Mucosa of rectum (tissue), 2 donors: ENCODE results near the gene VAMP5.
A peak's percentile ranks its signal among the peaks of the same experiment; 100 is the strongest.

ENCODE experiments used
- H3K27ac ChIP-seq, 2 donors: one replicate each; pipeline ENCODE4 v1.7.0; 2013; ENCODE audit warnings: inconsistent platforms in 2 of 2, low read depth in 2 of 2, low read length in 2 of 2
- H3K27me3 ChIP-seq, 2 donors: one replicate each; pipeline ENCODE4 v1.7.0; 2013; ENCODE audit warnings: low read length in 2 of 2; ENCODE audit not compliant: control insufficient read depth in 2 of 2, insufficient read depth in 2 of 2
- H3K36me3 ChIP-seq, 2 donors: one replicate each; pipeline ENCODE4 v1.7.0; 2013; ENCODE audit warnings: low read length in 2 of 2; ENCODE audit not compliant: control insufficient read depth in 2 of 2, insufficient read depth in 2 of 2
- H3K4me1 ChIP-seq, 2 donors: one replicate each; pipeline ENCODE4 v1.7.0; 2013; ENCODE audit warnings: low read length in 2 of 2, mild to moderate bottlenecking in 1 of 2; ENCODE audit not compliant: control insufficient read depth in 2 of 2, insufficient read depth in 2 of 2
- H3K4me3 ChIP-seq, 2 donors: one replicate each; pipeline ENCODE4 v1.7.0; 2013; ENCODE audit warnings: low read length in 2 of 2
- H3K9ac ChIP-seq, 2 donors: one replicate each; pipeline ENCODE4 v1.7.0; 2013; ENCODE audit warnings: low read length in 2 of 2, low read depth in 1 of 2, mild to moderate bottlenecking in 1 of 2
- H3K9me3 ChIP-seq, 2 donors: one replicate each; pipeline ENCODE4 v1.7.0; 2013; ENCODE audit warnings: low read length in 2 of 2; ENCODE audit not compliant: control insufficient read depth in 2 of 2
- donor health status: healthy.
- donor health status: Normal muscosa, but diverticular disease.

The VAMP5 gene

GRCh38 chr2:85584354-85584856, at the start of gene VAMP5:
Gene VAMP5, plus strand, starts transcription at chr2:85584431. Its CDS starts 60 bp downstream, at chr2:85584491.
- Histone ChIP-seq H3K4me3 (peak within 1 kb of the TSS; percentile 67), H3K27ac (peak within 1 kb of the TSS; percentile 79 to 84), H3K9ac (peak within 1 kb of the TSS; percentile 42 to 55), H3K4me1 (peaks cover 25% of the 10 kb centered on the region in 2 donors), H3K27me3 (no peaks in the 10 kb centered on the region), H3K9me3 (no peaks in the 10 kb centered on the region), H3K36me3 (peaks cover 19 to 21% of the 10 kb centered on the region in 2 donors)

- H3K27ac ChIP-seq, result peak overlapping the region in 1 of 2 donors; percentile 6
- no peaks in the 10 kb centered on the region for H3K9me3 ChIP-seq
- peaks cover 8 to 18% of the 10 kb centered on the region in 2 donors for H3K4me1 ChIP-seq
- no peak overlapping the region for H3K4me3 ChIP-seq
- H3K27me3 ChIP-seq, result no peaks in the 10 kb centered on the region
- H3K36me3 ChIP-seq, result no peaks in the 10 kb centered on the region
- no peak overlapping the region for H3K9ac ChIP-seq
These were observed 49.4 kb upstream of the VAMP5 start for GRCh38 chr2:85534881-85535280.

DNA sequence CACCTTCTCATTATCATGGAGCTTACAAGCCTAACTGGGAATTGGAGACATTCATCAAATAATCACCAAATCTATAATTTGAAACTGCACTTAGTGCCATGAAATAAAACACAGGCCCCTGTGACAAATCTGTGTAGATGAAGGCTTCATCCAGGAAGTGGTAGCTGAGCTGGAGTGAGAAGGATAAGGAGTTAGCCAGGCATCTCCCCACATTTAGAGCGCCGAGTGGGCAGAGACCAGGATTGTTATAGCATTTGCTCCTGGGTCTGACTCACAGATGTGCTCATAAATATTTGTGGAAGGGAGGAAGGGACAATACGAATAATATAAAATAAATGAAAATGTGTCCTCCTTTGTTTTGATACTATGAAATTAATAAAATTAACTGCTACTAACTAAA, 47.8 kb upstream of the VAMP5 start:
- Histone ChIP-seq H3K36me3 (peaks cover 4 to 6% of the 10 kb centered on the region in 2 donors), H3K27me3 (no peaks in the 10 kb centered on the region), H3K4me3 (no peak overlapping the region), H3K9me3 (no peaks in the 10 kb centered on the region), H3K9ac (no peak overlapping the region), H3K4me1 (peaks cover 23 to 25% of the 10 kb centered on the region in 2 donors), H3K27ac (peak overlapping the region in 1 of 2 donors; percentile 18)

DNA sequence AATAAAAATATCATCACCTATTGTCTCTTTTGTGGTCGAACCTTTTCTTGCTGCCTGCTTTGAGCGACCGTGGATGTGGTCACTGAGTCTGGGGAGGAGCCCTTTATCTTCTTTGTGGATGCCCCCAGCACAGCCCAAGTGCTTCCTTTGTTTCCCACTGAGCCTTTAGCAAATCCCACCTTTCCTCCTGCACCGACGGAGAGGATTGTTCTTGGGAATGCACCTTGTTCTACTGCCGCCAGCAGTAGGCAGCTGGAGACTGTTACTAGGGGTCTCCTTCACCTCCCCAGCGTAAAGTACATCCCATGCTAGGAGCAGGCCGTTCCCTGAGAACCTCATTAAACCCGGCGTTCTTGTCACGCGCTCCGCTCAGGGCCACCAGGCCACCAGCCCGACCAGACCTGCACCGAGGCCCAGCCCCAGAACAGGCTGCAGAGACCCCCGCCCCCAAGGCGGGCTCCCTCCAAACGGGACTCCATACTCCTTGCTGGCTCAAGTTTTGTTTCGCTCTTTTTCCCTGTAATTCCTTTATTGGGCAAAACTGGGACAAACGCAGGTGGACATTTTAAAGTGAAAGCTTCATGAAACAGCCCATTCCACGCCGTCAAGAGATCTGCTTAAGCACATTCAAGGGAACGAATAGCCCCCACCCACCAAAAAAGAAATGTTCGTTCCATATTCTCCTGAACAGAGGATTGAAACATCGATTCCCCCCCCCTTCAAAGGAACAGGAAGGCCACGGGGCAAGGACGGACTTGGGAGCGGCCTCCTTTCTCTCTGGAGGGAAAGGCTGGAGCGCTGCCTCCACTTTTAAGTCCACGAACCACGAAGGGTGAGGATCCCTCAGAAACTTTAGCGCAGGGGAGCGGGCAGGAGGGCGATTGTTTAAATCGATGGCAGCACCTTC, 46.4 kb upstream of the VAMP5 start:
- Histone ChIP-seq H3K4me3 (peak overlapping the region; percentile 92 to 99), H3K27me3 (no peaks in the 10 kb centered on the region), H3K27ac (peak overlapping the region; percentile 98 to 99), H3K9me3 (no peaks in the 10 kb centered on the region), H3K36me3 (peaks cover 17 to 20% of the 10 kb centered on the region in 2 donors), H3K9ac (peak overlapping the region; percentile 96 to 98), H3K4me1 (peaks cover 33% of the 10 kb centered on the region in 2 donors)

DNA sequence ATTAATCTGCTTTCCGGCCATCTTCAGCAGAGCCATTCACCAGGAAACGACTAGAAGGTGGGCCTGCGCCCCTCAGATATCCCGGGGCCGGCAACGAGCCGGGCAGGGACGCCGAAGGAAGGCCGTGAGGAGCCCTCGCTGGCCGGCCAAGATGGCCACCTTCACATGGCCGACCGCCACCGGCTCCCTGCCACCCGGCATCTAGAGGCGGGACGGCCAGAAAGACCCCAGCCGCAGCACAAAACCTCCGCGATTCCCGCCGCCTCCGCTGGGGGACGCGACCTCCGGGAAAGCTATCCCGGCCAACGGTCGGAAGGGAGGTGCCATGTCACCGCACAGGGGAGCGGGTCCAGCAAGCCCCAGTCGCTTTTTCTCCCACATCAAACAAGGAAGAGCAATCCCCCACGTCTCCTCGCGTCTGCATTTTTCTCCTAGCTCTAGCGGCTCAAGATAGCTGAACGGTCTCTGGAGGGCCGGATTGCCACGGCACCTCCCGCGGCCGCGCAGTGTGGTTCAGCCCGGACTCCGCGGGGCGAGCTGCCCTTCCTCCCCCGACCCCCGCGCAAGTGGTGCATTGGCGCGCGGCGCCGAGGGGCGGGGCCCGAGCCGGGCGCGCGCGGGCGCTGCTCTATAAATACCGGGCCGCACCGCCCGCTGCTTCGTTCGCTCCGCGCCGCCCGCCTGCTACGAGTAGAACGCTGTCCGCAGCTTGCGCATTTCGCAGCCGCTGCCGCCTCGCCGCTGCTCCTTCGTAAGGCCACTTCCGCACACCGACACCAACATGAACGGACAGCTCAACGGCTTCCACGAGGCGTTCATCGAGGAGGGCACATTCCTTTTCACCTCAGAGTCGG, 45.5 kb upstream of the VAMP5 start, which contains the start of gene MAT2A:
TSS of gene MAT2A (plus strand) at position 662 of the 854 bp plus-strand sequence. CDS start at position 782, 120 bp downstream.
- peak within 1 kb of the TSS; percentile 92 to 99 for H3K4me3 ChIP-seq
- peaks cover 33 to 36% of the 10 kb centered on the region in 2 donors for H3K4me1 ChIP-seq
- H3K27ac ChIP-seq, result peak within 1 kb of the TSS; percentile 98 to 99
- peaks cover 26 to 29% of the 10 kb centered on the region in 2 donors for H3K36me3 ChIP-seq
- H3K27me3 ChIP-seq, result no peaks in the 10 kb centered on the region
- H3K9ac ChIP-seq, result peak within 1 kb of the TSS; percentile 96 to 98
- no peaks in the 10 kb centered on the region for H3K9me3 ChIP-seq

DNA sequence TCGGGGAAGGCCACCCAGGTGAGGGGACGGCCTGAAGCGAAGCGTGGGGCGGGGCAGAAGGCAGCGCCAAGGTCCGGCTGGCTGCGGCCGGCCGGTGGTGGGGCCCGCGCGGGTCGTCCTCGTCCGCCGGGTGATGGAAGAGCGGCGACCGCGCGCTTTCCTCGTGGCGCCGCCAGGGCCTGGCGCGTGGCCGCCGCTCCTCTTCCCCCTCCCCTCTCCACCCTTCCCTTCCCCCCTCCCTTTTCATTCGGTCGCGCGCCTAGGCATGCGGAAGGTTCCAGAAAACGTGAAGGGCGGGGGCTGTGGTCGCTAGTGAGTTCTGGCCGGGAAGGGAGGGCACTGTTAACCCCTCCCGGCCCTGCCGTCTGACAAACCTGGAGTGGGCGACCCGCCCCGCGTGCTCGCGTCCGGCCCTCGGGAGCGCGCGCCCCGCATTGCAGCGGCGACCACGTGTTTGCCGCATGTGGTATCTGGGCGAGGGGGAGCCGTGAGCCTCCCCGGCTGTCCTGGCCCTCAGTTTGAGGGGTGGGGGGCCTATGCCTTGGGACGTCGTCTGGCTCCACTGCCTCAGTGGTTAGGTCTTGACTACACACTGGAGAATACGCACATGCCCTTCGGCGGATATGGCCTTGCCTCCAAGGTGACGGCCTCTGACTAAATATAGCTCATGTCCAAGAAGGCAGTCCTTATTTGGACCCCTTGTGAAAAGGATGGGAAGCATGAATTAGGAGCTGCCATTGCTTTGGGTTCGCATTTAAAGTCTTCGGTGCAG, 44.7 kb upstream of the VAMP5 start:
- peak overlapping the region; percentile 92 to 99 for H3K4me3 ChIP-seq
- peak overlapping the region; percentile 96 to 98 for H3K9ac ChIP-seq
- H3K4me1 ChIP-seq, result peaks cover 32 to 35% of the 10 kb centered on the region in 2 donors
- H3K27ac ChIP-seq, result peak overlapping the region; percentile 98 to 99
- H3K9me3 ChIP-seq, result no peaks in the 10 kb centered on the region
- H3K36me3 ChIP-seq, result peaks cover 30 to 35% of the 10 kb centered on the region in 2 donors
- no peaks in the 10 kb centered on the region for H3K27me3 ChIP-seq

- H3K9ac ChIP-seq, result peak overlapping the region; percentile 96 to 98
- peak overlapping the region; percentile 92 to 99 for H3K4me3 ChIP-seq
- peaks cover 31 to 41% of the 10 kb centered on the region in 2 donors for H3K36me3 ChIP-seq
- H3K4me1 ChIP-seq, result peaks cover 27 to 29% of the 10 kb centered on the region in 2 donors
- peak overlapping the region; percentile 98 to 99 for H3K27ac ChIP-seq
- H3K27me3 ChIP-seq, result no peaks in the 10 kb centered on the region
- no peaks in the 10 kb centered on the region for H3K9me3 ChIP-seq
These were observed 44.0 kb upstream of the VAMP5 start for GRCh38 chr2:85540133-85540648.

DNA sequence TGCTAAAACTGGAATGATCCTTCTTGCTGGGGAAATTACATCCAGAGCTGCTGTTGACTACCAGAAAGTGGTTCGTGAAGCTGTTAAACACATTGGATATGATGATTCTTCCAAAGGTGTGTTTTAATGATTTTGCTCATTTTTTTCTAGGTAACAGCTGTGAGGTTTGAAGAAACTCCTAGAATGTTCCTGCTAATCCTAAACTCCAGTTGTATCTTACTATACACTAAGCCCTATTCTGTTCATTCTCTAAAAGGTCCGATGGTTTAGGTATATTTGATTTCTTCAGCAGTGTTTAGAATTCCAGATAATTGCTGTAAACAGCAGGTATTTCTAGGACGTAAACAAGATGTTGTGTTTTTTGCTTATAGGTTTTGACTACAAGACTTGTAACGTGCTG, 43.0 kb upstream of the VAMP5 start:
- H3K4me3 ChIP-seq, result peak overlapping the region; percentile 92 to 99
- peak overlapping the region; percentile 96 to 98 for H3K9ac ChIP-seq
- peaks cover 41 to 51% of the 10 kb centered on the region in 2 donors for H3K36me3 ChIP-seq
- H3K27me3 ChIP-seq, result no peaks in the 10 kb centered on the region
- no peaks in the 10 kb centered on the region for H3K9me3 ChIP-seq
- peak overlapping the region; percentile 98 to 99 for H3K27ac ChIP-seq
- H3K4me1 ChIP-seq, result peaks cover 25 to 29% of the 10 kb centered on the region in 2 donors
